IMR-90 (cell line): ENCODE measurements around the gene KLHL29. TPM values are rescaled to one million over a fixed set of nuclear protein-coding genes. Genes with fewer than 3 reads are reported as not detected.

Experiments
- ATAC-seq: fragments of 200-7000 bp; cut with Tn5 transposase; 2 replicates; pipeline ENCODE4 v1.9.1; 2020; ENCODE audit warnings: low read depth, mild to moderate bottlenecking, moderate library complexity
- BruUV-seq: library from RNA; stranded (reverse); fragments of 400-500 nt; replicated peaks from 2 replicates; lab custom pipeline; 2021; lab: Mats Ljungman, UMichigan
- CTCF ChIA-PET: fragments of 300-600 bp; formaldehyde crosslinking; extraction: SDS; loops from one replicate; lab custom pipeline; 2021; ENCODE audit warnings: antibody characterized with exemption; lab: Yijun Ruan, JAX
- POLR2A ChIA-PET: fragments of 300-600 bp; sonication (Branson Sonifier 250); formaldehyde crosslinking; loops from one replicate; lab custom pipeline; 2022; ENCODE audit warnings: antibody characterized with exemption; ENCODE audit not compliant: unreplicated experiment; lab: Charles Lee
- DNase-seq: peaks from one replicate; pipeline ENCODE4 v3.0.0; 2013
- H2AFZ ChIP-seq: replicated peaks from 2 replicates; pipeline ENCODE3; 2013; ENCODE audit warnings: low read length, mild to moderate bottlenecking; ENCODE audit not compliant: poor library complexity
- H2AK5ac ChIP-seq: 2 replicates; pipeline ENCODE4 v1.6.1; 2013; ENCODE audit warnings: low read depth, low read length, inconsistent platforms
- H2AK9ac ChIP-seq: replicated peaks from 2 replicates; pipeline ENCODE3; 2013; ENCODE audit warnings: mild to moderate bottlenecking, low read depth, low read length, moderate library complexity; ENCODE audit not compliant: poor library complexity
- H2BK120ac ChIP-seq: 2 replicates; pipeline ENCODE4 v1.6.1; 2013; ENCODE audit warnings: low read depth, low read length, inconsistent platforms
- H2BK15ac ChIP-seq: 3 replicates; pipeline ENCODE4 v1.6.1; 2013; ENCODE audit warnings: low read depth, low read length, inconsistent platforms
- H2BK20ac ChIP-seq: 2 replicates; pipeline ENCODE4 v1.6.1; 2013; ENCODE audit warnings: low read depth, mild to moderate bottlenecking, inconsistent platforms, low read length, moderate library complexity
- H2BK5ac ChIP-seq: 2 replicates; pipeline ENCODE4 v1.6.1; 2013; ENCODE audit warnings: mild to moderate bottlenecking, low read depth, low read length, inconsistent platforms; ENCODE audit not compliant: poor library complexity, severe bottlenecking
- H3K14ac ChIP-seq: replicated peaks from 2 replicates; pipeline ENCODE4 v1.6.1; 2013; ENCODE audit warnings: low read depth, low read length, inconsistent platforms
- H3K18ac ChIP-seq: 2 replicates; pipeline ENCODE4 v1.6.1; 2013; ENCODE audit warnings: low read depth, low read length, control low read depth
- H3K23ac ChIP-seq: 2 replicates; pipeline ENCODE4 v1.6.1; 2013; ENCODE audit warnings: low read depth, low read length, inconsistent platforms
- H3K27ac ChIP-seq: 2 replicates; pipeline ENCODE4 v1.5.1; 2013; ENCODE audit warnings: mild to moderate bottlenecking, control low read depth, low read length; ENCODE audit not compliant: insufficient read depth
- H3K27me3 ChIP-seq: 2 replicates; pipeline ENCODE4 v1.6.1; 2013; ENCODE audit warnings: low read length; ENCODE audit not compliant: control insufficient read depth, insufficient read depth
- H3K36me3 ChIP-seq: 2 replicates; pipeline ENCODE4 v1.6.1; 2013; ENCODE audit warnings: low read length, mixed read lengths; ENCODE audit not compliant: control insufficient read depth, insufficient read depth
- H3K4ac ChIP-seq: 2 replicates; pipeline ENCODE4 v1.6.1; 2013; ENCODE audit warnings: low read depth, low read length, inconsistent platforms
- H3K4me1 ChIP-seq: 2 replicates; pipeline ENCODE4 v1.6.1; 2013; ENCODE audit warnings: low read length, mixed read lengths; ENCODE audit not compliant: control insufficient read depth, insufficient read depth
- H3K4me2 ChIP-seq: 2 replicates; pipeline ENCODE4 v1.6.1; 2013; ENCODE audit warnings: low read depth, mild to moderate bottlenecking, control low read depth, low read length, moderate library complexity
- H3K4me3 ChIP-seq: 2 replicates; pipeline ENCODE4 v1.5.1; 2013; ENCODE audit warnings: low read depth, mild to moderate bottlenecking, control low read depth, low read length, moderate library complexity; ENCODE audit not compliant: insufficient read depth
- H3K56ac ChIP-seq: 2 replicates; pipeline ENCODE4 v1.6.1; 2013; ENCODE audit warnings: low read length, inconsistent platforms; ENCODE audit not compliant: insufficient read depth; ENCODE audit errors: extremely low read depth
- H3K79me1 ChIP-seq, 2 experiments: 2 replicates each; pipeline ENCODE4 v1.6.1; 2013; ENCODE audit warnings: low read length in 2 of 2, inconsistent platforms in 1 of 2, low read depth in 1 of 2
- H3K9ac ChIP-seq: 2 replicates; pipeline ENCODE4 v1.6.1; 2013; ENCODE audit warnings: low read depth, low read length, control low read depth
- H3K9me1 ChIP-seq: 2 replicates; pipeline ENCODE4 v1.6.1; 2013; ENCODE audit warnings: low read length, inconsistent platforms; ENCODE audit not compliant: insufficient read depth
- H3K9me3 ChIP-seq: 2 replicates; pipeline ENCODE4 v1.6.1; 2013; ENCODE audit warnings: low read length; ENCODE audit not compliant: control insufficient read depth, insufficient read depth
- H4K20me1 ChIP-seq: 2 replicates; pipeline ENCODE4 v1.6.1; 2013; ENCODE audit warnings: low read length, inconsistent platforms; ENCODE audit not compliant: insufficient read depth
- H4K5ac ChIP-seq: 2 replicates; pipeline ENCODE4 v1.6.1; 2013; ENCODE audit warnings: mild to moderate bottlenecking, low read depth, low read length, control low read depth
- H4K8ac ChIP-seq, 2 experiments: 2 replicates each; pipeline ENCODE4 v1.6.1; 2013; ENCODE audit warnings: low read depth in 2 of 2, low read length in 2 of 2, control low read depth in 1 of 2, inconsistent platforms in 1 of 2
- H4K91ac ChIP-seq: 2 replicates; pipeline ENCODE4 v1.6.1; 2013; ENCODE audit warnings: low read depth, low read length, inconsistent platforms; ENCODE audit not compliant: insufficient read depth
- CTCF ChIP-seq: conservative IDR thresholded peaks from 2 replicates; pipeline ENCODE4 v1.5.1; 2012; ENCODE audit warnings: mild to moderate bottlenecking, low read depth, low read length, improper control_type of control experiment
- FOS ChIP-seq: fragments of 150-350 bp; IDR thresholded peaks from 2 replicates; pipeline ENCODE4 v1.6.1; 2016; ENCODE audit warnings: low read depth, low read length
- MAZ ChIP-seq: IDR thresholded peaks from 2 replicates; pipeline ENCODE4 v1.6.1; 2012; ENCODE audit warnings: low read depth, mild to moderate bottlenecking, low read length, improper control_type of control experiment, moderate library complexity, borderline replicate concordance
- NFE2L2 ChIP-seq: fragments of 150-350 bp; IDR thresholded peaks from 2 replicates; pipeline ENCODE4 v1.6.1; 2016; ENCODE audit warnings: low read depth, mild to moderate bottlenecking, low read length
- RCOR1 ChIP-seq: IDR thresholded peaks from 2 replicates; pipeline ENCODE4 v1.6.1; 2012; ENCODE audit warnings: mild to moderate bottlenecking, low read length, improper control_type of control experiment; ENCODE audit not compliant: insufficient replicate concordance
- RFX5 ChIP-seq: IDR thresholded peaks from 2 replicates; pipeline ENCODE4 v1.8.0; 2012; ENCODE audit warnings: low read depth, mild to moderate bottlenecking, low read length, moderate library complexity
- WGBS, 2 experiments: methylation state at CpG; one replicate each; pipeline versions ENCODE4 v1.1.5 to v1.1.7; 2013; ENCODE audit warnings: missing lambda C conversion rate in 2 of 2; ENCODE audit not compliant: insufficient read length in 1 of 2; ENCODE audit errors: extremely low coverage in 2 of 2; 5-methylcytosine and 5-hydroxymethylcytosine counted together
- dilution Hi-C: fragments of 300-500 bp; cut with HindIII; formaldehyde crosslinking; loops from one replicate; pipeline ENCODE4 v1.14.3; 2018; ENCODE audit warnings: low sequenced_read_pairs; ENCODE audit not compliant: unreplicated experiment
- in situ Hi-C: fragments of 300-500 bp; cut with MboI; formaldehyde crosslinking; loops from 3 replicates; pipeline ENCODE4 v1.14.3; 2019; ENCODE audit warnings: low sequenced_read_pairs, inconsistent platforms, mixed read lengths
- intact Hi-C: fragments of 100-400 bp; cut with micrococcal nuclease; formaldehyde crosslinking; loops from 2 replicates; pipeline ENCODE4 v1.10.0; 2022
- polyA plus RNA-seq, 3 experiments: library from polyadenylated mRNA; depleted of rRNA; stranded (reverse); fragments of >200 nt; gene quantifications; 2 replicates each; pipeline ENCODE4 v1.2.3, GENCODE V29; 2012; ENCODE audit warnings: low replicate concordance in 1 of 3
- total RNA-seq: library from RNA; depleted of rRNA; stranded (reverse); fragments of >200 nt; gene quantifications from 2 replicates; pipeline ENCODE4 v1.2.3, GENCODE V29; 2012

Gene KLHL29
- total and polyA plus RNA-seq, 2 of the 4 experiments (the other 2 are of a cell fraction) = 2.0 to 8.0 TPM

GRCh38 chr2:23718931-23719700 is 334.1 kb downstream of the KLHL29 start:
- Histone ChIP-seq H4K91ac (no peak overlapping the region), H3K36me3 (no peaks in the 10 kb centered on the region), H3K4me3 (no peak overlapping the region), H3K27me3 (no peaks in the 10 kb centered on the region), H3K9me1 (no peaks in the 10 kb centered on the region), H3K18ac (no peak overlapping the region), H3K4ac (no peak overlapping the region), H4K5ac (no peak overlapping the region), H2BK120ac (no peak overlapping the region), H2AK5ac (no peak overlapping the region), H2AK9ac (no peak overlapping the region), H2AFZ (no peak overlapping the region), H3K56ac (no peak overlapping the region), H3K9ac (no peak overlapping the region), H3K9me3 (peaks cover 3% of the 10 kb centered on the region), H3K27ac (no peak overlapping the region), H3K79me1 (0 out of 4 replicates have a peak, but pooled peaks cover 0 to 7% of the 10 kb centered on the region in 2 experiments), H3K14ac (no peak overlapping the region; the same call in 1 of the 2 replicates), H3K4me1 (no peaks in the 10 kb centered on the region), H4K20me1 (no peaks in the 10 kb centered on the region), H4K8ac (no peak overlapping the region), H2BK5ac (no peak overlapping the region), H2BK15ac (no peak overlapping the region), H3K23ac (no peak overlapping the region), H2BK20ac (no peak overlapping the region), H3K4me2 (no peak overlapping the region)
- intact Hi-C loops (no loop called here), dilution Hi-C loops (no loop called here), in situ Hi-C loops (no loop called here)
- WGBS, 2 experiments = no CpG with 5 or more reads among the region's 4 CpGs
- ChIA-PET CTCF (no interaction called here), POLR2A (no interaction called here)
- DNase-seq (no peak), ATAC-seq (no peak)
- BruUV-seq = no TSS peak
- TF ChIP-seq CTCF (no peak), MAZ (no peak), FOS (no peak), NFE2L2 (no peak), RFX5 (no peak), RCOR1 (no peak)
